ENCODE data around the gene PDPK1.
"Not testable (repeated sequence)": the region's sequence is repeated elsewhere in the genome, so short reads cannot be mapped to it uniquely, and the experiment has no call there.

DNA sequence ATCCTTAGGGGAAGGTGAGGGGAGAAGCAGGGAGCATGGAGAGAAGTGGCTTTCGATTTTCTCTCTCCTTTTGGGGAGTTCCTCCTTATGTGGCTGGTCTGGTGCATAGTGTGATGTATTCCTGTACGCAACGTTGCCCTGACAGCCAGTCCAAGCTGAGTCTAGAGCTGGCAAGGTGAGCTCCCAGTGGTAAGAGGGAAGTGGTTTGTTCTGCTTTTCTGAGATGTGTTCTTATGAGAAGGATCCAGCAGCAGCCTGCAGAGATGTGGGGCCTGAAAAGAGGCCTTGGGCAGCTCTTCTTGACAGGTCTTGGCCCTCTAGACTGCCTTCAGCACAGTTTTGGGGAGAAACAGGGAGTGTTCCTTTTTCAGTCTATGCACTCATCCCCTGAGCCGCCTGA is 3.1 kb downstream of the PDPK1 start:
- not testable (repeated sequence) for TF ChIP-seq CTCF (IDR thresholded peaks at IDR 0.05; ENCODE audit: low read length); EZH2 (IDR thresholded peaks at IDR 0.05; ENCODE audit: borderline replicate concordance, low read length)

All from OCI-LY1 (cell line).